WERI-Rb-1 (cell line): ENCODE results near the gene NKAIN1.

Experiments
- DNase-seq: peaks from one replicate; pipeline ENCODE4 v3.0.0-alpha.2; 2020
- H3K27ac ChIP-seq: fragments of 250-450 bp; sonication (Bioruptor Pico); 2 replicates; pipeline ENCODE4 v1.5.1; 2020; ENCODE audit warnings: mild to moderate bottlenecking, moderate library complexity
- H3K27me3 ChIP-seq: fragments of 250-450 bp; sonication (Bioruptor Pico); 2 replicates; pipeline ENCODE4 v1.5.1; 2021; ENCODE audit warnings: mild to moderate bottlenecking, low read depth, moderate library complexity; ENCODE audit not compliant: insufficient read depth, severe bottlenecking
- H3K36me3 ChIP-seq: fragments of 250-450 bp; sonication (Bioruptor Pico); 2 replicates; pipeline ENCODE4 v1.5.1; 2020; ENCODE audit warnings: mild to moderate bottlenecking, moderate library complexity
- H3K4me3 ChIP-seq: 2 replicates; pipeline ENCODE4 v1.5.1; 2011; ENCODE audit warnings: low read depth, mild to moderate bottlenecking, control low read depth, low read length
- H3K9me3 ChIP-seq: fragments of 250-450 bp; sonication (Bioruptor Pico); 2 replicates; pipeline ENCODE4 v1.5.1; 2021; ENCODE audit warnings: mild to moderate bottlenecking, moderate library complexity; ENCODE audit not compliant: severe bottlenecking
- CTCF ChIP-seq: IDR thresholded peaks from 2 replicates; pipeline ENCODE4 v1.5.1; 2011; ENCODE audit warnings: low read depth, mild to moderate bottlenecking, control low read depth, inconsistent platforms, low read length

NKAIN1 gene

GRCh38 chr1:31241321-31241720, 1.6 kb upstream of the NKAIN1 start:
- TF ChIP-seq CTCF = no peak
- Histone ChIP-seq H3K9me3 (no peaks in the 10 kb centered on the region), H3K4me3 (no peak overlapping the region), H3K27me3 (no peaks in the 10 kb centered on the region), H3K27ac (no peak overlapping the region), H3K36me3 (no peaks in the 10 kb centered on the region)
- no peak for DNase-seq

- H3K36me3 ChIP-seq = no peaks in the 10 kb centered on the region
- H3K27ac ChIP-seq = peak overlapping the region; percentile 52
- TF ChIP-seq CTCF = no peak
- no peaks in the 10 kb centered on the region for H3K27me3 ChIP-seq
- no peaks in the 10 kb centered on the region for H3K9me3 ChIP-seq
- DNase-seq = peak; percentile 66
- peak overlapping the region; percentile 49 for H3K4me3 ChIP-seq
Measured at GRCh38 chr1:31238986-31239613, 587 bp downstream of the NKAIN1 start.

- TF ChIP-seq CTCF = no peak
- Histone ChIP-seq H3K27ac (no peak overlapping the region; the same call in 1 of the 2 replicates), H3K9me3 (no peaks in the 10 kb centered on the region), H3K27me3 (no peaks in the 10 kb centered on the region), H3K36me3 (no peaks in the 10 kb centered on the region), H3K4me3 (peak overlapping the region; percentile 49)
- no peak for DNase-seq
Measured at GRCh38 chr1:31238612-31238985, 1.1 kb downstream of the NKAIN1 start.

- Histone ChIP-seq H3K27me3 (no peaks in the 10 kb centered on the region), H3K36me3 (no peaks in the 10 kb centered on the region), H3K4me3 (no peak overlapping the region), H3K9me3 (no peaks in the 10 kb centered on the region), H3K27ac (no peak overlapping the region)
- TF ChIP-seq CTCF = no peak
- DNase-seq = no peak
Measured at GRCh38 chr1:31234870-31235269, 4.8 kb downstream of the NKAIN1 start.

GRCh38 chr1:31234123-31234708, 5.5 kb downstream of the NKAIN1 start:
- no peaks in the 10 kb centered on the region for H3K9me3 ChIP-seq
- no peaks in the 10 kb centered on the region for H3K27me3 ChIP-seq
- no peak for DNase-seq
- no peak overlapping the region for H3K27ac ChIP-seq
- no peaks in the 10 kb centered on the region for H3K36me3 ChIP-seq
- no peak for TF ChIP-seq CTCF
- no peak overlapping the region for H3K4me3 ChIP-seq

GRCh38 chr1:31232689-31233088, 7.0 kb downstream of the NKAIN1 start:
- TF ChIP-seq CTCF = no peak
- Histone ChIP-seq H3K4me3 (no peak overlapping the region), H3K27ac (no peak overlapping the region)

More at GRCh38 chr1:31232689-31233088, 7.0 kb downstream of the NKAIN1 start:
- Histone ChIP-seq H3K9me3 (no peaks in the 10 kb centered on the region), H3K36me3 (no peaks in the 10 kb centered on the region), H3K27me3 (no peaks in the 10 kb centered on the region)
- DNase-seq = no peak
